Measurements from ENCODE around the gene IFT122. TPM values are rescaled to one million over a fixed set of nuclear protein-coding genes. Genes with fewer than 3 reads are reported as not detected.

IFT122 gene
- total RNA-seq, 1 donor from 2014 or later, result 32.8 TPM

DNA sequence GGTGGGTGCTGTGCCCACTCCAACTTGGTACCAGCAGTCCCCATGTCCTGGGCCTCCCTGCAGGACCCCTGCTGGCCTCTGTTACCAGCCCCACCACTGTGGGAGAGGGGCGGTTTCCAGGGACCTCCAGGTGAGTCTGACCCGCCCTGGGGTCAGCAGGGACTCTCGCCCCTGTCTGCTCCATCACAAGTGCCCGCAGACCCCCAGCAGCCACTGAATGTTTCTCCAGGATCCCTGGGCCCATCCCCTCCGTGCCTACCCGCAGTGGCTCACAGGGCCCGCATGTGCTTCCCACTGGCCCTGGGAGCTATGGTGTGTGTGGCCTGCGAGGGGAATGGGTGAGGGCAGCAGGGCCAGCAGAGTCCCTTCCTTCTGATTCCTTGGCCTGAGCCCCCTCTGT lies 78.6 kb downstream of the IFT122 start:
- DNase-seq (ENCODE audit: low read depth), result no peak

DNA sequence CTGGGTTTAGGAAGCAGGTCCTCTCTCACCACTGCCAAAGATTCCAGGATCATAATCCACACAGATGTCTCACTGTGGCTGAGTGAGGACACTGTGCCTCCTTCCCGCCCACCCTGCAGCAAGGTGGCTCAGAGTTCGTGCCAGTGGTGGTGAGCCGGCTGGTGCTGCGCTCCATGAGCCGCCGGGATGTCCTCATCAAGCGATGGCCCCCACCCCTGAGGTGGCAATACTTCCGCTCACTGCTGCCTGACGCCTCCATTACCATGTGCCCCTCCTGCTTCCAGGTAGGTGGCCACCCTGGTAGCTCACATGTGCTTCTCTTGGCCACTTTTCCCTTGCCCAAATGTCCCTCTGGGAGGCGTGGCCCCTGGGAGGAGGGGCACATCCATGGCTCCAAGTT lies 79.4 kb downstream of the IFT122 start:
- no peak for DNase-seq (ENCODE audit: low read depth)

DNA sequence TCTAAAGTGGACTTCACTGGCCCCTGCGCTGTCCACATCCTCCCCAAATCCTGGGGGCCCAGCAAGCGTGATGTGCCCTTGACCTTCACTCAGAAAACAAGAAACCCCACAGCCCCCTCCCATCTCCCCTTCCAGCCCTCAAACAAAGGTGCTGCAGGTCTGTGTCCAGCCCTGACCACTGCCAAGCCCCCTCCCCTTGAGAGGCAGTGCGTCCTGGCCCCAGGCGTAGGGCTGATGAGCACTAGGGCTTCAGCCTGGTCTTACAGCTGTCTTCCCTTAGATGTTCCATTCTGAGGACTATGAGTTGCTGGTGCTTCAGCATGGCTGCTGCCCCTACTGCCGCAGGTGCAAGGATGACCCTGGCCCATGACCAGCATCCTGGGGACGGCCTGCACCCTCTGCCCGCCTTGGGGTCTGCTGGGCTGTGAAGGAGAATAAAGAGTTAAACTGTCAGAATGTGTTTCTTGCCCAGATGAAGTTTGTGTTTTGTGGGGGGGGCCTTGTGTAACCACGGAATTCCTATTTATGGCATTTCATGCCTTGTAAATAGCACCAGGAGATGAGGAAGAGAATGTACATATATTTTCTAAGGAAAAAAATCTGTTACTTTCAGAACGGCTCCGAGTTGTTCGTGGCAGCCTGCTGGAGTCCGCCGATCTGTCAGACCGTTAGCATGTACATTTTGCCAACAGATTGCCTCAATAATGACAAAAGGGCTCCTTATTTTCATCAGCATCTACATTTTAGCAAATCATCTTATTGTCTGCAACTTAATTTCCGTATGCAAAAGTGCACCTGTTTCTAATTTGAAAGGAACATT lies 80.1 kb downstream of the IFT122 start:
- no peak for DNase-seq (ENCODE audit: low read depth)

DNA sequence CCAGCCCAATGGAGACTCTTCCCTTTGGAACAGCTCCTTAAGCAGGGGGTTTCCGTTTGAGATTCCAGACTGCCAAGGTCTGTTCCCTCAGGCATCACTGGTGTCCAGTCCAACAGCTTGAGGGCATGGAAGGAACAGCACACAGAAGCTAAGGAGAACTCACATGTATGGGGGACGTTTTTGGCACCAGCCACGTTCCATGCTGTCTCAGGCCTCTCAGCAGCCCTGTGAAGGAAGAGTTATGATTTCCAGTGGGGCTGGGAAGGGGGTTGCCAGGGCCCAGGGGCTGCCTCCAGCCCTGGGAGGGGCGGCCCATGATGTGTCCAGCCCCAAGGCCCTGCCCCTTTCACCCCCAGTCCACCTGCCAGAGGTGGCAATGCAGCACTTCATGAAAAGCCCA lies 80.9 kb downstream of the IFT122 start:
- DNase-seq (ENCODE audit: low read depth), result no peak

DNA sequence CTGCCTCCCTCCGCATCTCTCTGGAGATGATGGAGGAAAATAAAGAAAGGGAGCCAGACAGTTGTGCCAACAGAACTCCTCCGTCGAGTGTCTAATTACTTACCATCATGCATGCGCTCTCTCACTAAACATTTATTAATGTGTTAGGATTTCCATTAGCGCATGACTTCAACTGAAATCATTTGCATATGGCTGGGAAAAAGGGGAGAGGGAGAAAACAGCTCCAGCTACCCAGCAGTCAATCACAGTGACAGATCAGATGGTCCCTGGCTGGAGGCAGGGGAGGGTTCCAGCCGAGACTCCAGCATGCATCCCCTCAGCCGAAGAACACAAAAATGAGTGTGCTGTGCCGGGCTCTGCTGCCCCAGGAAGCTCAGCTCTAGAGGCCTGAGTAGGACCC lies 81.6 kb downstream of the IFT122 start:
- no peak for DNase-seq (ENCODE audit: low read depth)

DNA sequence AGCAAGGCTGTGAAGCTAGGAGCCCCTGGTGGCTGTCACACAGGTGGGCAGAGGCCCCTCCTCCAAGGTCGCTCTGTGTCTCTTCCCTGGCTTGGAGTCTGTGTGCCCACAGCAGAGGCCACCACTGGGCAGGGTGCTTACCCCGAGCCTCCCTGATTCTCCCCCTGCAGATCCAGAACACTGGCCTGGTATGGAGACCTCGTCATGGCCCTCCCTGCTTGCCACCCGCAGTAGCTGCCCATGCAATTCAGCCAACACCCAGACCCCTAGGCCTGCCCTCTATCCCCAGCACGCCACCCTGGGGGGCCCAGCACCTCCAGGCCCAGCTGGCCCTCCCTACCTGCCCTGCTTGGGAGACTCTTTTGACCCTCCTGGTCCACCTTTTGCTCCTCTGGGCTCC lies 82.9 kb downstream of the IFT122 start:
- DNase-seq (ENCODE audit: low read depth), result no peak

DNA sequence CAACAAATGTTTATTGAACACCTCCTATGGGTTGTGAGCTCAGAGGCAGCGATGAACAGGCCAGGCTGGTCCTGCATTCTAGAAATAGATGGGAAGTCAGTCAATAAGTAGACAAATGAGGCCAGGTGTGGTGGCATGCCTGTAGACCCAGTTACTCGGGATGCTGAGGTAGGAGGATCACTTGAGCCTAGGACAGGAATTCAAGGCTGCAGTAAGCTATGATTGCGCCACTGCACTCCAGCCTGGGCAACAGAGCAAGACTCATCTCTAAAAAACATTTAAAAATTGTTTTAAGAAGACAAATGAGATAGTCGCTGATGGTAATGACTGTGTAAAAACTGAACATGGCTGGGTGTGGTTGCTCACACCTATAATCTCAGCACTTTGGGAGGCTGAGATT lies 84.1 kb downstream of the IFT122 start:
- no peak for DNase-seq (ENCODE audit: low read depth)

DNA sequence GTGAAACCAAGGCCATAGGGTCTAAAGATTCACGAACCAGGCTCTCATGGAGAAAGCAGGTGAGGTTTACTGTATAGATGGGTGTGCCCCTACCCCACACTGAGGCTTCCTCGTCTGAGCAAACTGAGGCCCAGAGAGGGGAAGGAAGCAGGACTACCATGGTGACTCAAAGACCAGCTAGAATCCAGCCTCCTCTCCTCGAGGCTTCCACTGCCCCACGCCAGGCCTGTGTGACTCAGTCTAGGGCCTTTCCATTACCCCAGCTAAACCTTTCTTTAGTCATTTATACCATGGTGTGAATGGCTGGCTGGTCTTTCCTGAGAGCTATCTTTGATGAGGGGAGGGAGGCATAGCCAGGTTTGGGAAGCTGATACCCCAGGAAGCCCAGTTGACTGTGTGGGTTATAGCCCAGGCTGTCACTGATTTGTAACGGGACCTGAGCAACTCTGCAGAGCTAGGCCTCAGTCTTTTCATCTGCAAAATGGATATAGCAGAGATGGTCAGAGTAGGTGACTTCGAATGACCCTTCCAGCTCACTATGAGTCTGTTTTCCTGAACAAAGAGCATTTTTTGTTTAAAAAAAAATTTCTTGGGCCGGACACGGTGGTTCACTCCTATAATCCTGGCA lies 85.4 kb downstream of the IFT122 start:
- DNase-seq (ENCODE audit: low read depth), result peak; percentile 19

DNA sequence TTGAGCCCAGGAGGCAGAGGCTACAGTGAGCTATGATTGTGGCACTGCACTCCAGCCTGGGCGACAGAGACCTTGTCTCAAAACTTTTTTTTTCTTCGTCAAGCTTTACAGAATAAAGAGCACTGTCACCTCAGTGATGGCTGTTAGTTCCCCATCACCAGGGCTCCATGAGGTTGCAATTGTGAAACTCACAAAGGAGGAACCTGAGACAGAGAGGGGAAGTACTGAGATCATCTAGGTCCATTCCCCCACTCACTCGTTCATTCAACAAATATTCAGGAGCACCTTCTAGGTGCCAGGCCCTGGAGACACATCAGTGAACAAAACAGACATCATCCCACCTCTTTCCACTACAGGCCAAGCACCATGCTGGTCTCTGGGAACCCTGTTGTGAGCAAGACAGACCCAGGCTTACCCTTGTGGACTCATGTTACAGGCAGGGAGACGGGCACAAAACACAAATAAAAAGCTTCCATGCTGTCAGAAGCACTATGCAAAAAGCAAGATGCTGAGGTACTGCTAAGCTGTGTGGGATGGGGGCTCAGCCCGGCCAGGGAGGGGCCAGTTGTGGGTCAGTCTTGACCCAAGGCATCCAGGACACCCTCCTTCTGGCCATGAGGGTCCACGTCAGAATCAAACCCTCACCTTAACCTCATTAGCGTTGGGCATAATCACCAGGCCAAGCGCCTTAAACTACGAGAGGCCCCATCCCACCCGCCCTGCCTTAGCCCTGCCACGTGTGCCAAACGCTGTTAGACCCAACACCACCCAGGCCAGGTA lies 86.3 kb downstream of the IFT122 start:
- no peak for DNase-seq (ENCODE audit: low read depth)

DNA sequence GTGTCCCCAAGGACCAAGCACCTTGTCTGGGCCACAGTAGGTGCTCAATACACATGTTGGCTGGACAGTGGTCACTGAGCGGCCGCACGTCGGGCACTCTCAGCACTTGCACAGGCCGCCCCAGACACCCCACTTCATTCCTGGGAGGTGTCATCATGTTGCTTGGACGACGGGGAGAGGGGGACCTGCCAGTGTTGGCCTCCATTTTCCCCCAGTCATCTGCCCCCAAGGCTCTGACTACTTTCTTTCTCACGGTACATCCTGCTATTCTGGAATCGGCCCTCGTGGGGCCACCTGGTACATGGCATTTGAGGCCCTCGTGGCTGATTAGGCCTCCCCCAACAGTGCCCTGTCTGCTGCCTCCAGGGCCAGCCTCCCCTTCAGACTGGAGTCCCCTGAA lies 87.2 kb downstream of the IFT122 start:
- no peak for DNase-seq (ENCODE audit: low read depth)

DNA sequence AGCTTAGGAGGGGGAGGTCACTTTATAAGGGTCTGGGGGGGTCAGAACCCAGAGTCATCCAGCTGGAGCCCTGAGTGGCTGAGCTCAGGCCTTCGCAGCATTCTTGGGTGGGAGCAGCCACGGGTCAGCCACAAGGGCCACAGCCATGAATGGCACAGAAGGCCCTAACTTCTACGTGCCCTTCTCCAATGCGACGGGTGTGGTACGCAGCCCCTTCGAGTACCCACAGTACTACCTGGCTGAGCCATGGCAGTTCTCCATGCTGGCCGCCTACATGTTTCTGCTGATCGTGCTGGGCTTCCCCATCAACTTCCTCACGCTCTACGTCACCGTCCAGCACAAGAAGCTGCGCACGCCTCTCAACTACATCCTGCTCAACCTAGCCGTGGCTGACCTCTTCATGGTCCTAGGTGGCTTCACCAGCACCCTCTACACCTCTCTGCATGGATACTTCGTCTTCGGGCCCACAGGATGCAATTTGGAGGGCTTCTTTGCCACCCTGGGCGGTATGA lies 88.6 kb downstream of the IFT122 start, which contains the start of gene RHO:
Gene RHO (plus strand): TSS at position 51 of the 512 bp plus-strand sequence. CDS start 95 bp downstream, at position 146.
- DNase-seq (ENCODE audit: low read depth), result no peak

DNA sequence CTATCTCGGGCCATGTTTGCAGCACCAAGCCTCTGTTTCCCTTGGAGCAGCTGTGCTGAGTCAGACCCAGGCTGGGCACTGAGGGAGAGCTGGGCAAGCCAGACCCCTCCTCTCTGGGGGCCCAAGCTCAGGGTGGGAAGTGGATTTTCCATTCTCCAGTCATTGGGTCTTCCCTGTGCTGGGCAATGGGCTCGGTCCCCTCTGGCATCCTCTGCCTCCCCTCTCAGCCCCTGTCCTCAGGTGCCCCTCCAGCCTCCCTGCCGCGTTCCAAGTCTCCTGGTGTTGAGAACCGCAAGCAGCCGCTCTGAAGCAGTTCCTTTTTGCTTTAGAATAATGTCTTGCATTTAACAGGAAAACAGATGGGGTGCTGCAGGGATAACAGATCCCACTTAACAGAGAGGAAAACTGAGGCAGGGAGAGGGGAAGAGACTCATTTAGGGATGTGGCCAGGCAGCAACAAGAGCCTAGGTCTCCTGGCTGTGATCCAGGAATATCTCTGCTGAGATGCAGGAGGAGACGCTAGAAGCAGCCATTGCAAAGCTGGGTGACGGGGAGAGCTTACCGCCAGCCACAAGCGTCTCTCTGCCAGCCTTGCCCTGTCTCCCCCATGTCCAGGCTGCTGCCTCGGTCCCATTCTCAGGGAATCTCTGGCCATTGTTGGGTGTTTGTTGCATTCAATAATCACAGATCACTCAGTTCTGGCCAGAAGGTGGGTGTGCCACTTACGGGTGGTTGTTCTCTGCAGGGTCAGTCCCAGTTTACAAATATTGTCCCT lies 89.6 kb downstream of the IFT122 start:
- DNase-seq (ENCODE audit: low read depth), result no peak

DNA sequence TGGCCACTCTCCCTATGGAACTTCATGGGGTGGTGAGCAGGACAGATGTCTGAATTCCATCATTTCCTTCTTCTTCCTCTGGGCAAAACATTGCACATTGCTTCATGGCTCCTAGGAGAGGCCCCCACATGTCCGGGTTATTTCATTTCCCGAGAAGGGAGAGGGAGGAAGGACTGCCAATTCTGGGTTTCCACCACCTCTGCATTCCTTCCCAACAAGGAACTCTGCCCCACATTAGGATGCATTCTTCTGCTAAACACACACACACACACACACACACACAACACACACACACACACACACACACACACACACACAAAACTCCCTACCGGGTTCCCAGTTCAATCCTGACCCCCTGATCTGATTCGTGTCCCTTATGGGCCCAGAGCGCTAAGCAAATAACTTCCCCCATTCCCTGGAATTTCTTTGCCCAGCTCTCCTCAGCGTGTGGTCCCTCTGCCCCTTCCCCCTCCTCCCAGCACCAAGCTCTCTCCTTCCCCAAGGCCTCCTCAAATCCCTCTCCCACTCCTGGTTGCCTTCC lies 90.3 kb downstream of the IFT122 start:
- peak; percentile 65 for DNase-seq (ENCODE audit: low read depth)

DNA sequence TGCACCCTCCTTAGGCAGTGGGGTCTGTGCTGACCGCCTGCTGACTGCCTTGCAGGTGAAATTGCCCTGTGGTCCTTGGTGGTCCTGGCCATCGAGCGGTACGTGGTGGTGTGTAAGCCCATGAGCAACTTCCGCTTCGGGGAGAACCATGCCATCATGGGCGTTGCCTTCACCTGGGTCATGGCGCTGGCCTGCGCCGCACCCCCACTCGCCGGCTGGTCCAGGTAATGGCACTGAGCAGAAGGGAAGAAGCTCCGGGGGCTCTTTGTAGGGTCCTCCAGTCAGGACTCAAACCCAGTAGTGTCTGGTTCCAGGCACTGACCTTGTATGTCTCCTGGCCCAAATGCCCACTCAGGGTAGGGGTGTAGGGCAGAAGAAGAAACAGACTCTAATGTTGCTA lies 90.8 kb downstream of the IFT122 start:
- no peak for DNase-seq (ENCODE audit: low read depth)

DNA sequence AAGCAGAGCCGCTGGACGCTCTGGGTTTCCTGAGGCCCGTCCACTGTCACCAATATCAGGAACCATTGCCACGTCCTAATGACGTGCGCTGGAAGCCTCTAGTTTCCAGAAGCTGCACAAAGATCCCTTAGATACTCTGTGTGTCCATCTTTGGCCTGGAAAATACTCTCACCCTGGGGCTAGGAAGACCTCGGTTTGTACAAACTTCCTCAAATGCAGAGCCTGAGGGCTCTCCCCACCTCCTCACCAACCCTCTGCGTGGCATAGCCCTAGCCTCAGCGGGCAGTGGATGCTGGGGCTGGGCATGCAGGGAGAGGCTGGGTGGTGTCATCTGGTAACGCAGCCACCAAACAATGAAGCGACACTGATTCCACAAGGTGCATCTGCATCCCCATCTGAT lies 91.7 kb downstream of the IFT122 start:
- no peak for DNase-seq (ENCODE audit: low read depth)

DNA sequence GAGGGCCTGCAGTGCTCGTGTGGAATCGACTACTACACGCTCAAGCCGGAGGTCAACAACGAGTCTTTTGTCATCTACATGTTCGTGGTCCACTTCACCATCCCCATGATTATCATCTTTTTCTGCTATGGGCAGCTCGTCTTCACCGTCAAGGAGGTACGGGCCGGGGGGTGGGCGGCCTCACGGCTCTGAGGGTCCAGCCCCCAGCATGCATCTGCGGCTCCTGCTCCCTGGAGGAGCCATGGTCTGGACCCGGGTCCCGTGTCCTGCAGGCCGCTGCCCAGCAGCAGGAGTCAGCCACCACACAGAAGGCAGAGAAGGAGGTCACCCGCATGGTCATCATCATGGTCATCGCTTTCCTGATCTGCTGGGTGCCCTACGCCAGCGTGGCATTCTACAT lies 92.2 kb downstream of the IFT122 start:
- DNase-seq (ENCODE audit: low read depth), result no peak

DNA sequence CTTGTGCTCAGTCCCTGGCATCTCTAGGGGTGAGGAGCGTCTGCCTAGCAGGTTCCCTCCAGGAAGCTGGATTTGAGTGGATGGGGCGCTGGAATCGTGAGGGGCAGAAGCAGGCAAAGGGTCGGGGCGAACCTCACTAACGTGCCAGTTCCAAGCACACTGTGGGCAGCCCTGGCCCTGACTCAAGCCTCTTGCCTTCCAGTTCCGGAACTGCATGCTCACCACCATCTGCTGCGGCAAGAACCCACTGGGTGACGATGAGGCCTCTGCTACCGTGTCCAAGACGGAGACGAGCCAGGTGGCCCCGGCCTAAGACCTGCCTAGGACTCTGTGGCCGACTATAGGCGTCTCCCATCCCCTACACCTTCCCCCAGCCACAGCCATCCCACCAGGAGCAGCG lies 93.4 kb downstream of the IFT122 start:
- DNase-seq (ENCODE audit: low read depth), result no peak

DNA sequence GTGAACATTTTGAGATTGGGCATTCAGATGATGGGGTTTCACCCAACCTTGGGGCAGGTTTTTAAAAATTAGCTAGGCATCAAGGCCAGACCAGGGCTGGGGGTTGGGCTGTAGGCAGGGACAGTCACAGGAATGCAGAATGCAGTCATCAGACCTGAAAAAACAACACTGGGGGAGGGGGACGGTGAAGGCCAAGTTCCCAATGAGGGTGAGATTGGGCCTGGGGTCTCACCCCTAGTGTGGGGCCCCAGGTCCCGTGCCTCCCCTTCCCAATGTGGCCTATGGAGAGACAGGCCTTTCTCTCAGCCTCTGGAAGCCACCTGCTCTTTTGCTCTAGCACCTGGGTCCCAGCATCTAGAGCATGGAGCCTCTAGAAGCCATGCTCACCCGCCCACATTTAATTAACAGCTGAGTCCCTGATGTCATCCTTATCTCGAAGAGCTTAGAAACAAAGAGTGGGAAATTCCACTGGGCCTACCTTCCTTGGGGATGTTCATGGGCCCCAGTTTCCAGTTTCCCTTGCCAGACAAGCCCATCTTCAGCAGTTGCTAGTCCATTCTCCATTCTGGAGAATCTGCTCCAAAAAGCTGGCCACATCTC lies 94.5 kb downstream of the IFT122 start:
- DNase-seq (ENCODE audit: low read depth), result peak; percentile 26

DNA sequence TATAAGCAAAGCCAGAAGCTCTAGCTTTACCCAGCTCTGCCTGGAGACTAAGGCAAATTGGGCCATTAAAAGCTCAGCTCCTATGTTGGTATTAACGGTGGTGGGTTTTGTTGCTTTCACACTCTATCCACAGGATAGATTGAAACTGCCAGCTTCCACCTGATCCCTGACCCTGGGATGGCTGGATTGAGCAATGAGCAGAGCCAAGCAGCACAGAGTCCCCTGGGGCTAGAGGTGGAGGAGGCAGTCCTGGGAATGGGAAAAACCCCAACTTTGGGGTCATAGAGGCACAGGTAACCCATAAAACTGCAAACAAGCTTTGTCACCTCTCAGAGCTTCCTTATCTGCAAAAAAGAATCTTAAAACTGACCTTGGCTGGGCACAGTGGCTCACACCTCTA lies 95.1 kb downstream of the IFT122 start:
- peak; percentile 21 for DNase-seq (ENCODE audit: low read depth)

DNA sequence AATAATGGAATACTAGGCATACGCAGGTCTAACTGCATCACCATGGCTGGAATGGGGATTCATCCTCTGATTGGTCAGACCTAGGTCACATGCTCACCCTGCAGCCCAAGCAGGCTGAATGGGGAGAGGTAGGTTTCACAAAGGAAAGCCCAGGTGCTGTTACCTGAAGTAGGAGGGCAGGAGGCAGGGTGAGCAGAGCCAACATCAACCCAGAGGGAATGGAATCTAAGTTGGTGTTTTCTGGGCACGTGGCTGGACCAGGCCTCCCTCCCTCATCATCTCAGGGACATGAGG lies 96.3 kb downstream of the IFT122 start:
- no peak for DNase-seq (ENCODE audit: low read depth)

DNA sequence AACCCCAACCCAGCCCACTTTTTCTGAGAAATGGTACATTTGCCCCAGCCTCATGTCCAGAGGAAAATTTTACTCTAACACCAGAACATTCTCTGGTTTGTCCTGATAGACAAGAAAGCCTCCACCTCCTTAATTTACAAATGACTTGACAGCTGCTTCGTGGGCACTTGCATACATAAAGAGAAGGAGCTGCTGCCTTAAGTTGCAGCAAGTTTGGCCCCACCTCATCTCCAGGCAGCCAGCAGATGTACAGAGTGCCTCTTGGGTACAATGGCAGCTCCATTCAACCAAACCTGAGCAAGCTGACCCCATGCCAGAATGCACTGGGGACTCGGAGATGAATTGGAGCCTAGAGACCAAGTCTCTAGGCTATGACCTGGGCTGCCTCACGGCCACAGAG lies 96.8 kb downstream of the IFT122 start:
- no peak for DNase-seq (ENCODE audit: low read depth)
